ENCODE measurements around the gene KDM2B.
A peak's percentile ranks its signal among the peaks of the same experiment; 100 is the strongest.

Gene KDM2B

DNA sequence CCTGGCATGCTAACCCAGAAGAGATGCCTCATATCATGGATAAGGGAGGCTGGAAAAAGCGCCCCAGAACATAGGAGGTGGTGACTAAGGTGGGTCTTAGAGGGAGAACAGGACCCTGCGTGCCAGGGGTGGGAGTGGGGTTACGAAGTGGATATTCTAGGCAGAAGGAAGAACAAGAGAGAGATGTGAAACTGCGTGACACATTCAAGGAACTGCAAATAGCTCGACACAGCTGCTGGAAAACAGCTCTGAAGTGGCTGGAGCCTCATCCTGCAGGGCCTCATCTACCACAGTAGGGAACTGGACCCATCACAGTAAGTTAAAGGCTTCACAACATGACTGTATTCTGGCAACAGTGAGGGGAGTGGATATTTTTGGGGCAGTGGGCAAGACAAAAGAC is 119.8 kb downstream of the KDM2B start:
- Histone ChIP-seq H3K18ac (ENCODE audit: low read length) (no peak overlapping the region), H2BK15ac (replicated peaks; ENCODE audit: low read depth) (no peak overlapping the region), H3K4me2 (ENCODE audit: low read length) (no peak overlapping the region), H3K27ac (ENCODE audit: low read depth, low read length) (no peak overlapping the region), H3K36me3 (ENCODE audit: control insufficient read depth, insufficient read depth, low read length) (no peaks in the 10 kb centered on the region), H3K56ac (ENCODE audit: low read length) (no peak overlapping the region), H3K4ac (ENCODE audit: low read depth, low read length) (no peak overlapping the region), H4K8ac (ENCODE audit: low read depth, low read length) (no peak overlapping the region), H2AK5ac (ENCODE audit: low read length) (no peak overlapping the region), H3K4me1 (ENCODE audit: control insufficient read depth, low read depth, low read length) (peaks cover 5% of the 10 kb centered on the region), H4K5ac (ENCODE audit: low read length) (no peak overlapping the region), H3K23ac (ENCODE audit: low read length) (no peak overlapping the region), H3K79me1 (ENCODE audit: low read length) (peaks cover 34% of the 10 kb centered on the region), H2BK5ac (ENCODE audit: low read length) (no peak overlapping the region), H3K9ac (ENCODE audit: low read length) (no peak overlapping the region), H3K79me2 (ENCODE audit: control insufficient read depth, insufficient read depth, low read length) (peaks cover 56% of the 10 kb centered on the region), H2BK120ac (ENCODE audit: low read depth, low read length) (no peak overlapping the region), H3K4me3 (ENCODE audit: low read length) (no peak overlapping the region), H3K27me3 (ENCODE audit: insufficient read depth, low read length, poor library complexity) (no peaks in the 10 kb centered on the region)
- no peak for DNase-seq
- no CpG with 5 or more reads among the region's 5 CpGs for WGBS (ENCODE audit: extremely low coverage, insufficient coverage, low lambda C conversion rate)

DNA sequence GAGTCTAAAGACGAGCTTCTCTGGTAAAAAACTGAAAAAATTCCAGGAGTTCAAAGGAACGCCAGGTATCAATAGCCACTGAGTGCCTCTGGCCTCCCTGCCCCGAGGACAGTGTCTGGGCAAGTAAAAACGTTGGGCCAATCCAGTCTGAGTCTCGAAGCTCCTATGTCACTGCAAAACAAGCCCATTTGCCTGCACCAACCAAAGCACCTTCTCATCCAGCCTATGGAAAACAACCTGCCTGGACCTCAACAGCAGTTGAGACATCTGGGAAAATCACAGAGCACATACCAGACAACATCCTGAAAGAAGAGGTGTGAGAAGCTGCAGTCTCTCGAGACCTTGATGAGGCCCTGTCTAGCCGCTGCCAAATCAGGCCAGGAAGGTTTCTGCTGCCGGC is 124.3 kb downstream of the KDM2B start:
- no peak overlapping the region for H4K8ac ChIP-seq (ENCODE audit: low read depth, low read length)
- H3K4ac ChIP-seq (ENCODE audit: low read depth, low read length) = no peak overlapping the region
- no peak overlapping the region for H3K56ac ChIP-seq (ENCODE audit: low read length)
- no peak overlapping the region for H2AK5ac ChIP-seq (ENCODE audit: low read length)
- no peak overlapping the region for H2BK120ac ChIP-seq (ENCODE audit: low read depth, low read length)
- no peak overlapping the region for H3K27ac ChIP-seq (ENCODE audit: low read depth, low read length)
- no peak overlapping the region for H3K18ac ChIP-seq (ENCODE audit: low read length)
- no peak overlapping the region for H3K23ac ChIP-seq (ENCODE audit: low read length)
- no peak overlapping the region for H3K9ac ChIP-seq (ENCODE audit: low read length)
- no peak overlapping the region for H3K4me3 ChIP-seq (ENCODE audit: low read length)
- H3K4me2 ChIP-seq (ENCODE audit: low read length) = no peak overlapping the region
- H3K4me1 ChIP-seq (ENCODE audit: control insufficient read depth, low read depth, low read length) = no peaks in the 10 kb centered on the region
- no peak overlapping the region for H2BK15ac ChIP-seq (replicated peaks; ENCODE audit: low read depth)
- peak; percentile 82 for DNase-seq
- peaks cover 45% of the 10 kb centered on the region for H3K79me2 ChIP-seq (ENCODE audit: control insufficient read depth, insufficient read depth, low read length)
- no peaks in the 10 kb centered on the region for H3K27me3 ChIP-seq (ENCODE audit: insufficient read depth, low read length, poor library complexity)
- no peak overlapping the region for H2BK5ac ChIP-seq (ENCODE audit: low read length)
- no peaks in the 10 kb centered on the region for H3K36me3 ChIP-seq (ENCODE audit: control insufficient read depth, insufficient read depth, low read length)
- no peak overlapping the region for H4K5ac ChIP-seq (ENCODE audit: low read length)
- WGBS (ENCODE audit: extremely low coverage, insufficient coverage, low lambda C conversion rate) = no CpG with 5 or more reads among the region's 8 CpGs
- H3K79me1 ChIP-seq (ENCODE audit: low read length) = peaks cover 28% of the 10 kb centered on the region

- Histone ChIP-seq H2AK5ac (ENCODE audit: low read length) (no peak overlapping the region), H3K79me2 (ENCODE audit: control insufficient read depth, insufficient read depth, low read length) (peaks cover 39% of the 10 kb centered on the region), H3K4ac (ENCODE audit: low read depth, low read length) (no peak overlapping the region), H3K4me3 (ENCODE audit: low read length) (no peak overlapping the region), H3K23ac (ENCODE audit: low read length) (peak overlapping the region; percentile 92), H2BK5ac (ENCODE audit: low read length) (no peak overlapping the region), H3K9ac (ENCODE audit: low read length) (no peak overlapping the region), H4K5ac (ENCODE audit: low read length) (no peak overlapping the region), H3K56ac (ENCODE audit: low read length) (no peak overlapping the region), H3K79me1 (ENCODE audit: low read length) (peaks cover 24% of the 10 kb centered on the region), H3K18ac (ENCODE audit: low read length) (no peak overlapping the region), H3K27ac (ENCODE audit: low read depth, low read length) (no peak overlapping the region), H4K8ac (ENCODE audit: low read depth, low read length) (no peak overlapping the region), H3K4me1 (ENCODE audit: control insufficient read depth, low read depth, low read length) (no peaks in the 10 kb centered on the region), H3K27me3 (ENCODE audit: insufficient read depth, low read length, poor library complexity) (no peaks in the 10 kb centered on the region), H2BK15ac (replicated peaks; ENCODE audit: low read depth) (no peak overlapping the region), H3K36me3 (ENCODE audit: control insufficient read depth, insufficient read depth, low read length) (no peaks in the 10 kb centered on the region), H3K4me2 (ENCODE audit: low read length) (no peak overlapping the region), H2BK120ac (ENCODE audit: low read depth, low read length) (no peak overlapping the region)
- no peak for DNase-seq
- no CpG with 5 or more reads among the region's 23 CpGs for WGBS (ENCODE audit: extremely low coverage, insufficient coverage, low lambda C conversion rate)
Observed at GRCh38 chr12:121455766-121456420, 124.9 kb downstream of the KDM2B start.

- H2BK5ac ChIP-seq (ENCODE audit: low read length) = no peak overlapping the region
- H3K79me1 ChIP-seq (ENCODE audit: low read length) = peaks cover 20% of the 10 kb centered on the region
- H3K27me3 ChIP-seq (ENCODE audit: insufficient read depth, low read length, poor library complexity) = no peaks in the 10 kb centered on the region
- peaks cover 31% of the 10 kb centered on the region for H3K79me2 ChIP-seq (ENCODE audit: control insufficient read depth, insufficient read depth, low read length)
- H3K56ac ChIP-seq (ENCODE audit: low read length) = no peak overlapping the region
- no peak overlapping the region for H2BK15ac ChIP-seq (replicated peaks; ENCODE audit: low read depth)
- no peak overlapping the region for H3K23ac ChIP-seq (ENCODE audit: low read length)
- no peak overlapping the region for H3K4ac ChIP-seq (ENCODE audit: low read depth, low read length)
- H2BK120ac ChIP-seq (ENCODE audit: low read depth, low read length) = no peak overlapping the region
- H3K4me3 ChIP-seq (ENCODE audit: low read length) = no peak overlapping the region
- no peak overlapping the region for H3K27ac ChIP-seq (ENCODE audit: low read depth, low read length)
- H2AK5ac ChIP-seq (ENCODE audit: low read length) = no peak overlapping the region
- no peak overlapping the region for H4K5ac ChIP-seq (ENCODE audit: low read length)
- no peak overlapping the region for H3K4me2 ChIP-seq (ENCODE audit: low read length)
- no CpG with 5 or more reads among the region's 6 CpGs for WGBS (ENCODE audit: extremely low coverage, insufficient coverage, low lambda C conversion rate)
- no peaks in the 10 kb centered on the region for H3K4me1 ChIP-seq (ENCODE audit: control insufficient read depth, low read depth, low read length)
- H3K9ac ChIP-seq (ENCODE audit: low read length) = no peak overlapping the region
- no peaks in the 10 kb centered on the region for H3K36me3 ChIP-seq (ENCODE audit: control insufficient read depth, insufficient read depth, low read length)
- no peak for DNase-seq
- no peak overlapping the region for H4K8ac ChIP-seq (ENCODE audit: low read depth, low read length)
- no peak overlapping the region for H3K18ac ChIP-seq (ENCODE audit: low read length)
Observed at GRCh38 chr12:121454921-121455320, 125.9 kb downstream of the KDM2B start.

DNA sequence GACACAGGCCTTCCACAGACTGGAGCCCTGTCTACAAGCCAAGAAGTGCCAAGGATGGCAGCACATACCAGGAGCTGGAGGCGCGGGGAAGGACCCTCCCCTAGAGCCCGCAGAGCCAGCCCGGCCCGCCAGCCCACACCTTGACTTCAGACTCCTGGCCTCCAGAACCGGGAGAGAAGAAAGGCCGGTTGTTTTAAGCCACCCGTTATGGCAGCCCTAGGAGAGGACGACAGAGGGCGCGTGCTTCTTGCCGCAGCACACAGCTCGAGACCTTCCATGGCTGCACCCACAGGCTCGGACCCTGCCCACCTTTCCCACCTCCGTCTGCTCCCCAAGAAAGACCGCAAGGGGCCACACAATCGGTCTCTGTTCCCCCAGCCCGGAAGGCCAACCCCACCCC is 127.2 kb downstream of the KDM2B start:
- no peaks in the 10 kb centered on the region for H3K36me3 ChIP-seq (ENCODE audit: control insufficient read depth, insufficient read depth, low read length)
- no peak overlapping the region for H3K4me2 ChIP-seq (ENCODE audit: low read length)
- no CpG with 5 or more reads among the region's 18 CpGs for WGBS (ENCODE audit: extremely low coverage, insufficient coverage, low lambda C conversion rate)
- H3K79me1 ChIP-seq (ENCODE audit: low read length) = peaks cover 22% of the 10 kb centered on the region
- no peak overlapping the region for H3K9ac ChIP-seq (ENCODE audit: low read length)
- H3K23ac ChIP-seq (ENCODE audit: low read length) = no peak overlapping the region
- no peak for DNase-seq
- no peak overlapping the region for H4K5ac ChIP-seq (ENCODE audit: low read length)
- H3K4ac ChIP-seq (ENCODE audit: low read depth, low read length) = no peak overlapping the region
- H3K4me3 ChIP-seq (ENCODE audit: low read length) = no peak overlapping the region
- no peak overlapping the region for H2BK120ac ChIP-seq (ENCODE audit: low read depth, low read length)
- no peak overlapping the region for H2BK15ac ChIP-seq (replicated peaks; ENCODE audit: low read depth)
- no peak overlapping the region for H3K27ac ChIP-seq (ENCODE audit: low read depth, low read length)
- no peak overlapping the region for H2BK5ac ChIP-seq (ENCODE audit: low read length)
- H3K27me3 ChIP-seq (ENCODE audit: insufficient read depth, low read length, poor library complexity) = no peaks in the 10 kb centered on the region
- H3K18ac ChIP-seq (ENCODE audit: low read length) = no peak overlapping the region
- H3K4me1 ChIP-seq (ENCODE audit: control insufficient read depth, low read depth, low read length) = no peaks in the 10 kb centered on the region
- H4K8ac ChIP-seq (ENCODE audit: low read depth, low read length) = no peak overlapping the region
- H2AK5ac ChIP-seq (ENCODE audit: low read length) = no peak overlapping the region
- H3K79me2 ChIP-seq (ENCODE audit: control insufficient read depth, insufficient read depth, low read length) = peaks cover 31% of the 10 kb centered on the region
- no peak overlapping the region for H3K56ac ChIP-seq (ENCODE audit: low read length)

GRCh38 chr12:121452985-121453360 is 127.8 kb downstream of the KDM2B start:
- Histone ChIP-seq H4K5ac (ENCODE audit: low read length) (no peak overlapping the region), H3K23ac (ENCODE audit: low read length) (no peak overlapping the region), H3K36me3 (ENCODE audit: control insufficient read depth, insufficient read depth, low read length) (no peaks in the 10 kb centered on the region), H3K18ac (ENCODE audit: low read length) (no peak overlapping the region), H3K4me2 (ENCODE audit: low read length) (no peak overlapping the region), H3K9ac (ENCODE audit: low read length) (no peak overlapping the region), H3K27me3 (ENCODE audit: insufficient read depth, low read length, poor library complexity) (no peaks in the 10 kb centered on the region), H3K56ac (ENCODE audit: low read length) (no peak overlapping the region), H3K4ac (ENCODE audit: low read depth, low read length) (no peak overlapping the region), H3K4me3 (ENCODE audit: low read length) (no peak overlapping the region), H2BK120ac (ENCODE audit: low read depth, low read length) (no peak overlapping the region), H3K27ac (ENCODE audit: low read depth, low read length) (no peak overlapping the region), H3K79me2 (ENCODE audit: control insufficient read depth, insufficient read depth, low read length) (peaks cover 29% of the 10 kb centered on the region), H3K79me1 (ENCODE audit: low read length) (peaks cover 20% of the 10 kb centered on the region), H3K4me1 (ENCODE audit: control insufficient read depth, low read depth, low read length) (no peaks in the 10 kb centered on the region), H2BK15ac (replicated peaks; ENCODE audit: low read depth) (no peak overlapping the region), H2BK5ac (ENCODE audit: low read length) (no peak overlapping the region), H4K8ac (ENCODE audit: low read depth, low read length) (no peak overlapping the region), H2AK5ac (ENCODE audit: low read length) (no peak overlapping the region)
- WGBS (ENCODE audit: extremely low coverage, insufficient coverage, low lambda C conversion rate) = no CpG with 5 or more reads among the region's 39 CpGs
- DNase-seq = no peak
